Loucy (cell line): ENCODE results near the gene PTMS.

Experiments used
- H2AFZ ChIP-seq: fragments of 200-600 bp; sonication (generic); 2 replicates; pipeline ENCODE4 v1.6.0; 2016; ENCODE audit warnings: antibody characterized with exemption, mild to moderate bottlenecking, low read length, moderate library complexity
- H3F3A ChIP-seq: fragments of 200-600 bp; 2 replicates; pipeline ENCODE4 v1.6.0; 2016; ENCODE audit warnings: antibody characterized with exemption, low read depth, mild to moderate bottlenecking
- H3K27me3 ChIP-seq: fragments of 200-600 bp; sonication (generic); 2 replicates; pipeline ENCODE4 v1.6.1; 2014; ENCODE audit warnings: low read length, mild to moderate bottlenecking; ENCODE audit not compliant: insufficient read depth, poor library complexity, severe bottlenecking
- H3K36me3 ChIP-seq: fragments of 200-600 bp; sonication (generic); 2 replicates; pipeline ENCODE4 v1.6.1; 2016; ENCODE audit warnings: low read length; ENCODE audit not compliant: insufficient read depth
- H3K4me1 ChIP-seq: fragments of 200-600 bp; sonication (generic); 2 replicates; pipeline ENCODE4 v1.5.1; 2014; ENCODE audit warnings: low read length, mild to moderate bottlenecking; ENCODE audit not compliant: insufficient read depth, poor library complexity, severe bottlenecking
- H3K4me2 ChIP-seq: fragments of 200-600 bp; sonication (generic); 2 replicates; pipeline ENCODE4 v1.6.0; 2014; ENCODE audit warnings: antibody characterized with exemption, low read length, low read depth, mild to moderate bottlenecking; ENCODE audit not compliant: poor library complexity, severe bottlenecking
- H3K4me3 ChIP-seq: fragments of 200-600 bp; sonication (generic); 2 replicates; pipeline ENCODE4 v1.5.1; 2014; ENCODE audit warnings: low read length, mild to moderate bottlenecking, mixed read lengths; ENCODE audit not compliant: poor library complexity, severe bottlenecking
- H3K79me2 ChIP-seq: fragments of 200-600 bp; sonication (generic); 2 replicates; pipeline ENCODE4 v1.6.1; 2014; ENCODE audit warnings: low read length; ENCODE audit not compliant: insufficient read depth
- H3K9ac ChIP-seq: fragments of 200-600 bp; sonication (generic); 2 replicates; pipeline ENCODE4 v1.6.0; 2014; ENCODE audit warnings: mild to moderate bottlenecking, low read depth, low read length, moderate library complexity; ENCODE audit not compliant: poor library complexity, severe bottlenecking
- H3K9me2 ChIP-seq: fragments of 200-600 bp; sonication (generic); replicated peaks from 2 replicates; pipeline ENCODE4 v1.6.1; 2016; ENCODE audit warnings: low read depth, low read length, mixed read lengths
- H3K9me3 ChIP-seq: fragments of 200-600 bp; sonication (generic); 2 replicates; pipeline ENCODE4 v1.6.1; 2014; ENCODE audit warnings: mild to moderate bottlenecking, antibody characterized with exemption, low read length, low read depth; ENCODE audit not compliant: insufficient read depth
- H4K20me1 ChIP-seq: fragments of 200-600 bp; sonication (generic); 2 replicates; pipeline ENCODE4 v1.6.0; 2014; ENCODE audit warnings: antibody characterized with exemption, low read length, mild to moderate bottlenecking; ENCODE audit not compliant: insufficient read depth, poor library complexity, severe bottlenecking
- EZH2phosphoT487 ChIP-seq: fragments of 200-600 bp; IDR thresholded peaks from 2 replicates; pipeline ENCODE4 v1.6.1; 2018; ENCODE audit warnings: antibody characterized with exemption, mild to moderate bottlenecking, moderate library complexity, borderline replicate concordance
- TF ChIP-seq, protein P1 (sequence below): fragments of 200-600 bp; sonication (generic); conservative IDR thresholded peaks from 2 replicates; pipeline ENCODE4 v1.5.1; 2014; ENCODE audit warnings: mild to moderate bottlenecking, antibody characterized with exemption, low read length

The PTMS gene

DNA sequence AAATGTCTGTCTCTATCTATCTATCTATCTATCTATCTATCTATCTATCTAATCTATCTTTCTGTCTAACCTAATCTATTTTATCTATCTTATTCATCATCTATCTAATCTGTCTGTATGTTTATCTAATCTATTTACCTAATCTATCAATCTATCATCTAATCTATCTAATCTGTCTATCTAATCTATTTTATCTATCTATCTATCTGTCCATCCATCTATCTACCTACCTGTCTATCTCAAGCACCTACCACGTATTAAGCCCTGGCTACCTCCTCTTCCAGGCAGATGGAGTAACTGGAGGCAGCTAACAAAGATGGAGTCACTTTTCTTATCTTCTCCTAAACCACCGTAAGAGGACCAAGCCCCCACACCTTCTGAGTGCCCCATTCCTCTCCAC lies 28.9 kb downstream of the PTMS start:
- Histone ChIP-seq H3K4me1 (peaks cover 14% of the 10 kb centered on the region), H3K9me2 (no peaks in the 10 kb centered on the region), H3K36me3 (no peaks in the 10 kb centered on the region), H3K4me3 (no peak overlapping the region), H2AFZ (no peak overlapping the region), H3K27me3 (no peaks in the 10 kb centered on the region), H4K20me1 (no peaks in the 10 kb centered on the region), H3K9me3 (no peaks in the 10 kb centered on the region), H3K4me2 (no peak overlapping the region), H3K79me2 (no peaks in the 10 kb centered on the region), H3K9ac (no peak overlapping the region), H3F3A (no peaks in the 10 kb centered on the region)
- TF ChIP-seq EZH2phosphoT487 = no peak
- TF ChIP-seq, protein P1, sequence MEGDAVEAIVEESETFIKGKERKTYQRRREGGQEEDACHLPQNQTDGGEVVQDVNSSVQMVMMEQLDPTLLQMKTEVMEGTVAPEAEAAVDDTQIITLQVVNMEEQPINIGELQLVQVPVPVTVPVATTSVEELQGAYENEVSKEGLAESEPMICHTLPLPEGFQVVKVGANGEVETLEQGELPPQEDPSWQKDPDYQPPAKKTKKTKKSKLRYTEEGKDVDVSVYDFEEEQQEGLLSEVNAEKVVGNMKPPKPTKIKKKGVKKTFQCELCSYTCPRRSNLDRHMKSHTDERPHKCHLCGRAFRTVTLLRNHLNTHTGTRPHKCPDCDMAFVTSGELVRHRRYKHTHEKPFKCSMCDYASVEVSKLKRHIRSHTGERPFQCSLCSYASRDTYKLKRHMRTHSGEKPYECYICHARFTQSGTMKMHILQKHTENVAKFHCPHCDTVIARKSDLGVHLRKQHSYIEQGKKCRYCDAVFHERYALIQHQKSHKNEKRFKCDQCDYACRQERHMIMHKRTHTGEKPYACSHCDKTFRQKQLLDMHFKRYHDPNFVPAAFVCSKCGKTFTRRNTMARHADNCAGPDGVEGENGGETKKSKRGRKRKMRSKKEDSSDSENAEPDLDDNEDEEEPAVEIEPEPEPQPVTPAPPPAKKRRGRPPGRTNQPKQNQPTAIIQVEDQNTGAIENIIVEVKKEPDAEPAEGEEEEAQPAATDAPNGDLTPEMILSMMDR = no peak

DNA sequence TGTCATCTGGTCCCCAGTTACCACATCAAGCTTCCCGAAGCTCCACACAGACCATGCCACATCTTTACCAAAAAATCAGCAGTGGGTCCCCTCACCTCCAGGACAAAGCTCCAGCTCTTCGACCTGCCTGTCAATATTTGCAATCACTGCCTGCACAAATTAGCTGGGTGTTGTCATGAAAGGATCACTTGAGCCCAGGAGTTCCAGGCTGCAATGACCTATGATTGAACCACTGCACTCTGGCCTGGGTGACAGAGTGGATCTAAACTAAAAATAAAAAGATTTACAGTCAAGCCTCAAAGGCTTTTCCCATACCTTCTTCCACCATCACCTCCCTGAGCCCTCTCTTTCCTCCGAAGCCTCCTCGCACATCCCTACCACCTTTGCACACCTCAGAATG lies 30.4 kb downstream of the PTMS start:
- Histone ChIP-seq H3K27me3 (no peaks in the 10 kb centered on the region), H4K20me1 (no peaks in the 10 kb centered on the region), H3K4me2 (no peak overlapping the region), H3K9me3 (no peaks in the 10 kb centered on the region), H3K9ac (no peak overlapping the region), H2AFZ (no peak overlapping the region), H3F3A (no peaks in the 10 kb centered on the region), H3K4me1 (peaks cover 14% of the 10 kb centered on the region), H3K9me2 (no peaks in the 10 kb centered on the region), H3K4me3 (no peak overlapping the region), H3K79me2 (no peaks in the 10 kb centered on the region), H3K36me3 (no peaks in the 10 kb centered on the region)
- TF ChIP-seq EZH2phosphoT487 = no peak
- TF ChIP-seq, protein P1 = no peak

DNA sequence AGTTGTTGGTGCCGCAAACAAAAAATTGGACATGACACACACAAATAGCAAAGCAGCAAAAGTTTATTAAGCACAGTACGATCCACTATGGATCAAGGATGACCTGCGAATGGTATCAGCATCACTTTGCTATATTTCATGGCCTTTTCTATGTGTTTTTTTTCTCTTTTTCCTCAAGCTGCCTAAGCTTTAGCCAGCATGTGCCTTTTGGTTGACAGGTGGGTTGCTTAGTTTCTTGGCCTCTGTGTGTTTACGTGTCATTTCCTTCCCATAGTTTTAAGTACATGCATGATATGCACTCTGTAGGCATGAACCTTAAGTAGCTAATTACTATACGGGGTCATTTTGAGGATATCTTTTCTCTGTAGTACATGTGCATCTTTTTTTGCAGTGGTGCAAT lies 33.0 kb downstream of the PTMS start:
- TF ChIP-seq EZH2phosphoT487 = no peak
- TF ChIP-seq, protein P1 = no peak

More for the DNA sequence above, 33.0 kb downstream of the PTMS start:
- Histone ChIP-seq H3K79me2 (no peaks in the 10 kb centered on the region), H3K36me3 (no peaks in the 10 kb centered on the region), H3K27me3 (no peaks in the 10 kb centered on the region), H2AFZ (no peak overlapping the region), H3K4me1 (no peaks in the 10 kb centered on the region), H3K4me3 (no peak overlapping the region), H3K9me3 (no peaks in the 10 kb centered on the region), H4K20me1 (no peaks in the 10 kb centered on the region), H3F3A (no peaks in the 10 kb centered on the region), H3K9me2 (no peaks in the 10 kb centered on the region), H3K9ac (no peak overlapping the region), H3K4me2 (no peak overlapping the region)
